Right ventricle myocardium inferior (tissue), 1 donor: ENCODE data around the gene MYL7. TPM values are rescaled to one million over a fixed set of nuclear protein-coding genes. Genes with fewer than 3 reads are reported as not detected.

Source experiments
- ATAC-seq: fragments of 200-7000 bp; cut with Tn5 transposase; one replicate; pipeline ENCODE4 v1.9.1; 2020; ENCODE audit warnings: mild to moderate bottlenecking, moderate library complexity
- DNase-seq: peaks from one replicate; pipeline ENCODE4 v3.0.0; 2021; ENCODE audit errors: missing footprints
- intact Hi-C: fragments of 100-400 bp; cut with DNase I; formaldehyde crosslinking; loops from one replicate; pipeline ENCODE4 v1.11.0; 2022
- total RNA-seq: library from RNA; stranded (reverse); fragmentation: NEBNext Ultra II Directional; extraction: Animal tissue kit (Norgen Biotek cat#: 25700); gene quantifications from one replicate; pipeline ENCODE4 v1.2.1, GENCODE V29; 2021
- donor health status: DM: no; HTN: yes; CAD: no; lungs with severe emphysema.

Gene MYL7
- total RNA-seq, 1 donor from 2014 or later: 3,838 TPM

DNA sequence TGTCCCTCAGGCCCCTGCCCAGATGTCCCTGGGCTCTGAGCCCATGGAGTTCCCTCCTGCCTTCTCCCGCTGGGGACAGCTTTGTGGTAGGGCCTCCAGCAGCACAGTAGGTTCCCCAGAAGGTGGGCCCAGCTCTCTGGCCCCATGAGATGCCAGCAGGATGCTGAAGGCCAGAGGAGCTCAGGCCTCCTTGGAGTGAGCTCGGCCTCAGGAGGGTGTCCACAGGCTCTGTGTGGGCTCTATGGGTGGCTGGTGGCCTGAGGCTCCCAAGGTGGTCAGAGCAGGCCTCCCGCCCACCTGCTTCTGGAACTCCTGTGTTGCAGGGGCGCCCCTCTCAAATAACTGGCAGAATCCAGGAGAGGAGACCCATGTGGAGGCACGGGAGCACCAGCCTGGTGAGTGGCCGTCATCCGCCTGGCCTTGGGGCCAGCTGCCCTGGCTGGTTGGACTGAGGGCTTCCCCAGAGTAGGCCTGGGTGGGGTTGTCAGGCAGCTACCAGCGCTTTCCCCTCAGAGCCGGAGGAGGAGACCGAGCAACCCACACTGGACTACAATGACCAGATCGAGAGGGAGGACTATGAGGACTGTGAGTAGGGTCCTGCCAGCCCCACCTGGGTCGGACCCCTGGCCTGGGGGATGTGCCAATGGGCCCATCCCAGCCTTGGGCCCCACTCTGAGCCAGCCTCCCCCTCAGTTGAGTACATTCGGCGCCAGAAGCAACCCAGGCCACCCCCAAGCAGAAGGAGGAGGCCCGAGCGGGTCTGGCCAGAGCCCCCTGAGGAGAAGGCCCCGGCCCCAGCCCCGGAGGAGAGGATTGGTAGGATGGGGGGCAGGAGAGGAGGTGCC is 33.8 kb downstream of the MYL7 start:
- ATAC-seq (no peak), DNase-seq (peak; percentile 40)
- intact Hi-C loops: no loop called here

DNA sequence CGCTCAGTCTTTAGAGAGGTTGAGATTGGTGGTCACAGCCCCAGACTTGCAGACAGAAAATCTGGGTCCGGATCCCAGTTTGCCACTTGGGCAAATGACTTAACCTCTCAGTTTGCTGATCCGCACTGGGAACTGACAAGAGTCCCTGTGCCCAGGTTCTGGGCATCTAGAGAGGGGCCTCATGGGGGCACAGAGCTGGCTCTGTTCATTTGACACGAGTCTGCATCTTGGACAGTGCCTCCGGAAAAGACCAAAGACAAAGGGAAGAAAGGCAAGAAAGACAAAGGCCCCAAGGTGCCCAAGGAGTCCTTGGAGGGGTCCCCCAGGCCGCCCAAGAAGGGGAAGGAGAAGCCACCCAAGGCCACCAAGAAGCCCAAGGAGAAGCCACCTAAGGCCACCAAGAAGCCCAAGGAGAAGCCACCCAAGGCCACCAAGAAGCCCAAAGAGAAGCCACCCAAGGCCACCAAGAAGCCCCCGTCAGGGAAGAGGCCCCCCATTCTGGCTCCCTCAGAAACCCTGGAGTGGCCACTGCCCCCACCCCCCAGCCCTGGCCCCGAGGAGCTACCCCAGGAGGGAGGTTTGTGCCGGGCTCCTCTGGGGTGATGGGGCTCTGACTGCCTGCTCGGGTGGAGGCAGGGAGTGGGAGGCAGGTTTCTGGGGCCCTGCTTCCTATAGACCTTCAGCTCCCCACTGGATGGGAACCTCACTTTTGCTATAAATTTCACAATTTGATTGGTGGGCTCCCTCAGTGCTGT is 34.6 kb downstream of the MYL7 start:
- DNase-seq (peak; percentile 55), ATAC-seq (no peak)
- intact Hi-C loops: no loop called here

DNA sequence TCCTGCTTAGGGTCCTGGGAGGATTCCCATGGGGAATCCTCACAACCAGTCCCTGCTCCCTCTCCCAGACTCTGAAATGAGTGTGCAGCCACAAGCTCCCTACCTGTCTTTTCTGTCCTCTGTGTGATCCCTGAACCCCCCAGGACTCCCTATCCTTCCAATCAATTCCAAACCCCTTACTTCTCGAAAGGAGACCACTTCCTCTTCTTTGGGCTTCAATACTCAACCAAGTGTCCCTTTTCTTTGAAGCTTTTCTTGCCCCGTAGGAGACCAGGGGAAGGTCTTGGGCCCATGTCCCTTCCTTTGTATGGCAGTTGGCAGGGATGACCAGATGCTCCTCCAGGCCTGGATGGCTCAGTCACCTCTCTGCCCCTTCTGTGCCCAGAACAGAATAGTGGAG is 35.3 kb downstream of the MYL7 start:
- intact Hi-C loops: no loop called here
- DNase-seq (no peak), ATAC-seq (no peak)

DNA sequence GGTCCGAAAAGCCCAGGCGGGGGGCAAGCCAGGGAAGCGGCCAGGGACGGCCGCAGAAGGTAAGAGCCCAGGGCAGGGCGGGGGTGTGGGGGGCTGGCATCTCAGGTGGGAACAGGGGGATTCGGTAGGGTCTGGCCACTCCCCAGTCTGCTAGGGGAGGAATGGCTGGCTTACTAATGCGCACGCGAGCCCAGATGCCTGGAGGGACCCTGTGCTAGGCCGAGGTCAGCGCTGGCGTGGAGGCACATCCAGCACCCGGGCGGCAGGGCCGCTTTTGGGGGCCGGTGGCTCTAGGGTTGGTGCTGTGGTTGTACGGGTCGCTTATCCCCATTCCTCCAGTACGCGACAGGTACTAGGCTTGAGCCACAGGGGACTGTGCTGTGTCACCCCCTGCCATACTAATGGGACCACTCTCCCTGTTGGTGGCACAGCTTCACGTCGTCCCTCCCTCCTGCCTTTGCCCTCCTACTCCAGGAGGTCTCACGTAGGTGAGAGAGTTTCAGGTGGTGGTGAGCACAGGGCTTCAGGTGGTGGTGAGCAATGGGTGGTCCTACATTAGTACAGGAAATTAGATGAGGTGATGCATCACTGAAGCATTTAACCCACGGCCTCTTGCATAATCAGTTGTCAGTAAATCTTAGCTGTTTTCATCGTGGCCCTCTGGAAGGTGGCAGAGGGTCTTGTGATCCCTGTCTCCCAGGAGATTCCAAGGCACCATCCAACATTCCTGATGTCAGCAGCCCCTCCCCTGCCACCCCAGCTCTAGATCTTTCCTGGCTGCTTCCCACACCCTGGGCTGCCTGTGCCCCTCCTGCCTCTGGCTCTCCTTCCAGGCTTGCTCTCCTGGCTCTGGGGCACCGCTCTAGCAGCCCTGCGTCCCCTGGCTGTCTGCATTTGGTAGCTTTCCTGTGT is 36.0 kb downstream of the MYL7 start:
- ATAC-seq: peak; percentile 32
- DNase-seq: peak; percentile 65

DNA sequence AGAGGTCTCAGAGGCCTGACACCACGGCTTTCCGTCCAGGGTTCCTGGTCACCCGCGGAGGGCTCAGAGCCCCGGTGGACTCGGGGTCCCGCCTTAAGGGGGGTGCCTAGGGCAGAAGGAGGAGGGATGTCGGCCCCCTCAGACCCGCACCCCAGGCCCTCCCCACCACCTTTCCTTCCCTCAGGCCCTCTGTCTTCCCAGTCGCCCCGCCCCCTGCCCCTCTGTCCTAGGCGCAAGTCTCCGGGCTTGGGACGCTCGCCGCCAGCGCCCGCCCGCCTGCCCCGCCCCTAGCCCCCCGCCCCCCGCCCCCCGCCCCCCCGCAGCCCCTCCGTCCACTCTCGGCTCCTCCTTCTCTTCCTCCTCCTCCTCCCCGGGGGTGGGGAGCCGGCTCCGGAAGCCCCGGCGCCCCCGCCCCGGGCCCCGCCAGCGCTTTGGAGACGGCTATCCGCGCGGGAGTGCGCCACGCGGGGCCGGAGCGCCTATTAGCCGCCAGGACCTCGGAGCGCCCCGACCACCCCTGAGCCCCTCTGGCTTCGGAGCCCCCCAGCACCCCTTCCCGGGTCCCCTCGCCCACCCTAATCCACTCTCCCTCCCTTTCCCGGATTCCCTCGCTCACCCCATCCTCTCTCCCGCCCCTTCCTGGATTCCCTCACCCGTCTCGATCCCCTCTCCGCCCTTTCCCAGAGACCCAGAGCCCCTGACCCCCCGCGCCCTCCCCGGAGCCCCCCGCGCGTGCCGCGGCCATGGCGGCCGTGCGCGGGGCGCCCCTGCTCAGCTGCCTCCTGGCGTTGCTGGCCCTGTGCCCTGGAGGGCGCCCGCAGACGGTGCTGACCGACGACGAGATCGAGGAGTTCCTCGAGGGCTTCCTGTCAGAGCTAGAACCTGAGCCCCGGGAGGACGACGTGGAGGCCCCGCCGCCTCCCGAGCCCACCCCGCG is 36.9 kb downstream of the MYL7 start, which contains the start of gene AEBP1:
TSS of gene AEBP1 (plus strand) at position 423 of the 937 bp plus-strand sequence. CDS start at position 744, 321 bp downstream.
- DNase-seq (peak; percentile 68), ATAC-seq (peak; percentile 26)
- intact Hi-C loops: no loop called here

More for the DNA sequence above, 36.0 kb downstream of the MYL7 start:
- intact Hi-C loops: no loop called here

DNA sequence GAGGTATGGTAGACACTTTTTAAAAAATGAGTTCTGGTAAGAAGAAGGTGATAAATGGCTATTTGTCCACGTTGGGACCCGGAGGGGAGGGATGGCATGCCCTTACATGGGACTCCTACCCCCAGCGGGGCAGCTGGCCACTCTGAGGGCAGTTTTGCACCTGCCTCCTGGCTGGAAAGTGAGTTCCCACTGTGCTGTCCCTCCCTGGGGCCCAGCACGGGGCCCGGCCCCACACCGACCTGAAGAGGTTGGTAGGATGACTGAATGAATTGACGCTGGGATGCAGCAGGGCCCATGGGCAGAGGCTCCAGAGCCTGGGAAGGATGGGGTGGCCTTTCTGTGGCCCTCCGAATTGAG is 37.6 kb downstream of the MYL7 start:
- intact Hi-C loops: no loop called here
- DNase-seq (peak; percentile 14), ATAC-seq (no peak)

DNA sequence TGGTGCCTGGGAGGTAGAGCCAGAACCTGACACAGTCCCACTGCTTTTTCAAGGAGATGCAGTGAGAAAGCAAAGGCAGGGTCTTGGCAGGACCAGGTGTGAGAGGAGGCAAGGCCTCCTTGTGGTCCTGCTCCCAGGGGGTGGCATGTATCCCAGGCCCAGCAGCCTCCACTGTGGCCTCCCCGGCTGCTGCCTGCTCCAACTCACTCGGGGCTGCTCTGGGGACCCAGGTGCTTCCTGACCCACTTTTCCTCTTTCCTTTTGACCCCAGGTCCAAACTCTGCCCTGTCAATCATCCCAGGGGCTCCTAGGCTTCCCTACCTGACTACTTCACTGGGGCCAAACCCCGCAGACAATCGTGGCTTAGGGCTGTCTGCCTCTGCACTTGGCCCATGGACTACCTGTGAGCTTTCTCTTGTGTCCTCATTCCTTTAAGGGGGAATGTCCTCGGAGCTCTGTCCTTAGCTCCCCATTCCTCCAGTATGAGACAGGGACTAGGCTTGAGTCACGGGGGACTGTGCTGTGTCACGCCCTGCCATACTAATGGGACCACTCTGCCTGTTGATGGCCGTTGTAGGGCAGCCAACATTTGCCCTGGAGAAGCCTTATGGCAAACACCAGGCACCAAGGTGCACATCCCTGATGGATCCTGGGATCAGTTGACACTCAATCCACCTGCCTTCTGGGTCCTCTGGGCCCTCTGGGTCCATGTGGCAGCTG is 38.1 kb downstream of the MYL7 start:
- peak; percentile 37 for DNase-seq
- ATAC-seq: no peak
- intact Hi-C loops: no loop called here

DNA sequence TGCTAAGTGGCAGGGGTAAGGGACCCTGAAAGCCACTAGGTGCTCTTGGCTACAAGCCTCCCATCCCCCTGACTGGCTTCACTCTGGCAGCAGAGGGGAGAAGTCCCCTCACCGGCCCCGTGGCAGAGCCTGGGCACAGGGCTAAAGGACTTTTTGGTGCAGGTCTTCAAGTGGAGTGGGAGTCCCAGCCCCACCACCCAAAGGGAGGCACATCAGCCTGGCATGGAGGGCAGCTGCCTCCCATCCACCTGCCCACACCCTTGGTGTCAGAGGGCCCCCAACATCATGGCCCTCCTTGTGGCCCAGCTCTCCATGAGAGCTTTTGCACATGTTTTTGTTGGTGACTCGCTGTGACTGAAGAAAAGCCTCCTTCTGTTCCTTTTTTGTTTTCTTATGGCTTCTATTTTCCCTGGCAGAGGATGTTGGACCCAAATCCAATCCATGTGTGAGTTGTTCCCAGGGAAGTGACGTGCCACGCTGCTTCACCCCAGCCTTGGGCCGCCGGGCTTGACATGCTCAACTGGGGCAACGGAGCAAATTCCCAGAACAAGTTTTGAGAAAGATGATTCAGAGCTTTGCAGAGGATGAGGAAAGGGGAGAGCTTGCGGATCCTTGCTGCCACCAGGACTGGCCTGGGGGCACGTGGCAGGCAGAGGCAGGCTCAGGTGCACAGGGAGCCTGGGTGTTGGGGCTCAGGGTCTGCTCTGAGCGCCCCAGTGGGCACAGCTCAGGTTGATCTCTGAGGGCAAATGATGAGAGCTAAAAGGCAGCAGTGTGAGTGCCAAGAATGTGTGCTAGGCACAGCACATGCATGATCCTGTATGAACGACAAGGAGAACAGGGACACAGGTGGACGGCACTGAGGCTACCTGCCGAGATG is 38.9 kb downstream of the MYL7 start:
- ATAC-seq (no peak), DNase-seq (peak; percentile 67)
- intact Hi-C loops: no loop called here

DNA sequence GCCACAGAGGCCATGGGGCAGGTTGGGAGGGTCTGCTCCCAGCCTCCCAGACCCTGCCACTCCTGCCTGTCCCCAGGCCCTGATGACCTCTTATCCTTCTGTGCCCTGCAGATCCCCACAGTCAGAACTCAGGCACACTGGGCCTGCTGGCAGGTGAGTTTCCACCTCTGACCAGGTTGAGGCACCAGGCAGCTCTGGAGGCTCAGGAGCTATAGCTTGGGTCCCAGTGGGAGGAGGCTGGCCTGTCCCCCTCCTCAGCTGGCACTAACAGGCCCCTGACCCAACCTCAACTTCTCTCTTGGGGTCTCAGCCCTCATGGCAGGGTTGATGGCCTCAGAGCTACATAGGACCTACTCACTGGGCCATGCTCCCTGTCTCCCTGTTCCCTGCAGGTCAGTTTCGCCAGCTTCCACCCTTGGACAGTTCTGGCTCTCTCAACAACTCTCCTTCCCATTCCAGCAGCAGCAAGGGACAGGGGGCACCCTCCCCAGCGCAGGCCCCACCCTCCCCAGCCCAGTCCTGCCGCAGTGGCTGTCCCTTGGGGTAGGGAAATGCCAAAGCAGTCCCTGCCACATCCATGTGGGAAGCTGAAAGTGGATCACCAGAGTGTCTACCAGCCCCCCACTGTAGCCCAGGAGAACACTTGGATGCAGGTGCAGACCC is 39.7 kb downstream of the MYL7 start:
- DNase-seq (peak; percentile 9), ATAC-seq (no peak)
- intact Hi-C loops: no loop called here

DNA sequence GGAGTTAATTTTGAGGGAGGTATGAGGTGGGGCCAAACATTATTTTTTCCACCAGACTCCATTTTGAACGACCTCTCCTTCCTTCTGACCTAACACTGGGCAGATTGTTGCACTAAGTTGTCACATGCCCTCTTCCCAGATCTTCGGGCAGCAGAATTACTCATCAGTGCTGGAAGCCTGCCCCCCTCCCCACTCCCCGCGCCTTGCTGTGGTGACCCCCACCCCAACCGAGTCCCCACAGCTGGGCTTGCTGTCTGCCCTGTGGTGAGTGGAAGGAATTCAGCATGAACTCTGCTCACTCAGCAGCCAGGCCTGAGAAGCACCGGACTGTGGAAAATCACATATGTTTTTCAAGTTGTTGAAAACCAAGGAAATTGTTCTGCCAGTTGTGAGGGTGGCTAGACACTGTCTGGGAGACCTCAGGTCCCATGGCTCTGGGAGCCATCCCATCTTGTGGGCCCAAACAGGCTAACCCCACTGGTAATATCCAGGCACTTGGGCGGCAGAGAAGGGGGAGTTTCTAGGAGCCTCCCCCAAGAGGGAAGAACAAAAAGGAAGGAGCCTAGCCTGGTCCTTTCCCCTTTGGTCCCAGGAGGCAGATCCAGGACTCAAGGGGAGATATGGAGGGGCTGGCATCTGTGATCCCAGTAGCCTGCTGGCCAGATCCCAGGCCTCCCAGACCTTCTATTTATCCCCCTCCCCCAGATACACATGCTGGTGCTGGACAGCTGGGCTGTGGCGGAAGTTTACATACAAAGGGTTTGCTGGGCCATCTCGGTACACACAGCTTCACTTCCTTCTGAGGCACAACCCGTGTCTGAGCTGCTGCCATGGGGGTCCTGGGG is 40.5 kb downstream of the MYL7 start:
- DNase-seq (peak; percentile 61), ATAC-seq (no peak)
- intact Hi-C loops: no loop called here

DNA sequence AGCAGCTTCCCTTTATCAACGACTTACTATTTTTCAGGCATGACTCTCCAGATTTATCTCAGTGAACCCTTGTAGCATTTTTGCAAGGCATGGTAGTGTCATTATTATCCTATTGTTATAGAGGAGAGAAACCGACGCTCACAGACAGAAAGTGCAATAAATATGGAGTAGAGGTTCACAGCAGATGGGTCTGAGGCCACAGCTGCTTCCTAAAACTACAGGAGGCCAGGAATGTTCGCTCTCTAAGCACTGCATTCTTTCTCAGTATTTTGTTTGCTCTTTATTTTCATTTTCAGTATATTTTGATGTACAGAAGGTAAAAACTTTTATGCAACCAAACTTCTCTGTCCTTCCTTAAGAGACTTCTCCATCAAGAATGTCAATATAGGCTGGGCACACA is 41.5 kb downstream of the MYL7 start:
- no peak for DNase-seq
- intact Hi-C loops: no loop called here
- no peak for ATAC-seq

DNA sequence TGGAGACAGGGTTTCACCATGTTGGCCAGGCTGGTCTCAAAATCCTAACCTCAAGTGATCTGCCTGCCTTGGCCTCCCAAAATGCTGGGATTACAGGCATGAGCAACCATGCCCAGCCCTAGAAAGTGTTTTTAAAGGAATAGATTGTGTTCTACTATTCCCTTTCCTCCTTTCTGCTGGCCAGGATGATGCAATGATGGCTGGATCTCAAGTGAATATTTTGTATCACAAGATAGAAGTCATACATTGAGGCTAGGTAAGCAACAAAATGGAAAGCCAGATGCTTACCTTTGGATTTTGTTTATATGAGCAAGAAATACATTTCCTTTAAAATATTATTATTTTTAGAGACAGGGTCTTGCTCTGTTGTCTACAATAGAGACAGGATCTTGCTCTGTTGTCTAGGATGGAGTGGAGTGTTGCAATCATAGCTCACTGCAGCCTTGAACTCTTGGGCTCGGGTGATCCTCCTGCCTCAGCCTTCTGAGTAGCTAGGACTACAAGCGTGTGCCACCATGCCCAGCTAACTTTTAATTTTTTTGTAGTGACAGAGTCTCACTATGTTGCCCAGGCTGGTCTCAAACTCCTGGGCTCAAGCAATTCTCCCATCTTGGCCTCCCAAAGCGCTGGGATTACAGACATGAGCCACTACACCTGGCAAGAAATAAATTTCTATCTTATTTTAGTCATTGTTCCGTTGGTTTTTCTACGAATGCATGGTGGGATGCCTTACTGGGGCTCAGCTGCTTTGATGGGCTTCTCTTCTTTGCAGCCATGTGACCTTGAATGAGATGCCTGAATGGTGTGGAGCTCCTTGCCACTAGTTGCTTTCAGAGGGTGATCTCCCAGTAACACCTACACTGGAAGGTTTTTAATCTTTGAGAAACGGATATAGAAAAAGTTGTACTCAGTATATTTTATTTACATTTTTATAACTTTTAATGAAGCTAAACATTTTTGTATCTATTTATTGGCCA is 42.8 kb downstream of the MYL7 start:
- intact Hi-C loops: no loop called here
- no peak for ATAC-seq
- peak; percentile 4 for DNase-seq

DNA sequence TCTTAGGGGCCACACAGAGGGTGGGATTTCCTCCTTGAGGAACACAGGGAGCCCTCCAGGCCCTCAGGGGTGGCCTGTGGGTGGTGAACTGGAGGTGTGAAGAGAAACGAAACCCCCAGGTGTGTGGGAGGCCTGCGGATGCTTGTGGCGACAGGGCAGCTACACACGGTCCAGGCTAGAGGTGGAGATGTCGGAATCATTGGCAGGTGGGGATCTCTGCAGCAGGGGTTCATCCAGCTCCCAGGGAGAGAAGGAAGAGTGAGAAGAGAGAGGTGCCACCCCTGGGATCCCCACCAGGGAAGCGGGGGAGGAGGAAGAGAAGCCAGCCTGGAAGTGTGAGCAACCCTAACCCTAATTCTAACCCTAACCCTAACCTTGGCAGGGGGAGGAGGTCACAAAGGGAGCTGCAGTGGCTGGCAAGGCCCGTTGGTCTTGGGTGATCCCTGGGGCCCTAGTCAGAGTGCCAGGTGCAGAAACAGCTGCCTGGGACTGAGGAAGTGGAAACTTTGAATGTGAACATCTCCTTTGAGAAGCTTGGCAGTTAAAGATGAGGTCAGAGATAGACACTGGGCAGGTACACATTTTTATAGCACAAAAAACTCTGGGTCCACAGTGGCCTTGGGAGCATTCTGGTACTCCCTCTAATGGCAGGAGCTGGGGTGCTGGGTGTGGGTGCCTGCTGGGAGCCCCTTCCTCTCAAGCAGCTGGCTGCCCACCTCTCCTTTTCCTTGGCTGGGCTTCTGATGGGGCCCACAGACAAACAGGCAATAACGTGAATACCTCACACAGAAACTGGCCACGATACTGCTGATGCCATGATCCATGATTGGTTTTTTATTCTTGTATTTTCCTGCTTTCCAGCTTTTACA is 43.8 kb downstream of the MYL7 start:
- intact Hi-C loops: no loop called here
- DNase-seq (peak; percentile 41), ATAC-seq (no peak)
